HCT116 (cell line): ENCODE measurements around the gene ELAVL3.

Experiments
- ELF1 ChIP-seq: IDR thresholded peaks from 2 replicates; pipeline ENCODE4 v1.6.1; 2012; ENCODE audit warnings: low read depth, borderline replicate concordance
- POLR2A ChIP-seq: IDR thresholded peaks from 2 replicates; pipeline ENCODE4 v1.7.0; 2011; ENCODE audit warnings: borderline replicate concordance; ENCODE audit not compliant: insufficient read depth, insufficient read length; ENCODE audit errors: extremely low read depth
- POLR2AphosphoS5 ChIP-seq: IDR thresholded peaks from 2 replicates; pipeline ENCODE4 v1.6.1; 2011; ENCODE audit warnings: mild to moderate bottlenecking, low read depth, low read length, moderate library complexity
- TCF7L2 ChIP-seq: IDR thresholded peaks from 2 replicates; pipeline ENCODE4 v1.7.0; 2011; ENCODE audit warnings: borderline replicate concordance, inconsistent platforms; ENCODE audit not compliant: insufficient read depth, insufficient read length; ENCODE audit errors: extremely low read depth
- TF ChIP-seq, protein P1 (sequence below), 3 experiments: fragments of 200-600 bp in 1 of 3; sonication (generic) in 1 of 3; IDR thresholded peaks in 2 of 3; conservative IDR thresholded peaks in 1 of 3; 2 replicates each; pipeline ENCODE4 v1.5.1; 2012 to 2017; ENCODE audit warnings: low read depth in 2 of 3, low read length in 2 of 3, antibody characterized with exemption in 1 of 3, borderline replicate concordance in 1 of 3, control low read depth in 1 of 3, mild to moderate bottlenecking in 1 of 3, mixed read lengths in 1 of 3, mixed run types in 1 of 3, moderate library complexity in 1 of 3; ENCODE audit not compliant: insufficient read depth in 1 of 3
- TF ChIP-seq, protein P2 (sequence below): IDR thresholded peaks from 2 replicates; pipeline ENCODE4 v1.6.1; 2012

DNA sequence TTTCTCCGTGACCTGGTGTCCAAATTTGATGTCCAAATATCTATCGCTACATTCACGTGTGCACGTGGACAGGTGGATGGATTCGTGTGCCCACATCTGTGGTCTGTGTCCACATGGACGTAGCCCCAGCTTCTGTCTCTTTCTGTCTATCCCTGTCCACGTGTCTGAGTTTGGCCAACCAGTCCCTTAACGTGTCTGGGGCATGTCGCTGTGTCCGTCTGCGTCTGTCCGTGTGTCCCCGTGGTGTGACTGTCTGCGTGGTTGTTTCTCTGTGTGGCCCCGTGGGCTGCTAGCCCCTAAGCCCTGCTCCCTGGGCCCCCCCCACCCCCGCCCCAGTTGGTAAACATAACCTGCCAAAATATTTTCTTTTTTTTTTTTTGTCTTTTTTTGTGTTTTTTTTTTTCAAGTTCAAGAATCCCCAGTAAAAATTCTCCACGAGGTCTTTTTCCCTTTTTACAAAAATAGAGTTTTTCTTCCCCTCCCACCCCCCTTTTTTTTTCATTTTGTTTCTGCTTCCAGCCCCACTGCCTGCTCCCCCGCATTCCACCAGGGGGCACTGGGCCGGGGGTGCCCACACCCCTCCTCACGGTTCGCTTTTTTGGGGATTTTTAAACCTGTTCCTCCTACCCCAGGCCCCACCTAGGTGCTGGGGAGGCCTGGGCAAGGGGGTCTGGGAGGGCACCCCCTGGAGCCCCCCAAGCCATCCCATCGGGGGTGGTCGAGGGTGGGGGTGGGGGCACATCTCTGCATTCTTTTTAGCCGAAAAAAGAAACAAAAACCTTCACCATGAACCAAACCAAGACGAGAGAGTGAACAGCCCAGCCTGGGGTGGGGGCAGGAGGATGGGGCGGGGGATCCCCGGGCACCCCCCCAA lies 27.1 kb downstream of the ELAVL3 start:
- TF ChIP-seq, protein P1, sequence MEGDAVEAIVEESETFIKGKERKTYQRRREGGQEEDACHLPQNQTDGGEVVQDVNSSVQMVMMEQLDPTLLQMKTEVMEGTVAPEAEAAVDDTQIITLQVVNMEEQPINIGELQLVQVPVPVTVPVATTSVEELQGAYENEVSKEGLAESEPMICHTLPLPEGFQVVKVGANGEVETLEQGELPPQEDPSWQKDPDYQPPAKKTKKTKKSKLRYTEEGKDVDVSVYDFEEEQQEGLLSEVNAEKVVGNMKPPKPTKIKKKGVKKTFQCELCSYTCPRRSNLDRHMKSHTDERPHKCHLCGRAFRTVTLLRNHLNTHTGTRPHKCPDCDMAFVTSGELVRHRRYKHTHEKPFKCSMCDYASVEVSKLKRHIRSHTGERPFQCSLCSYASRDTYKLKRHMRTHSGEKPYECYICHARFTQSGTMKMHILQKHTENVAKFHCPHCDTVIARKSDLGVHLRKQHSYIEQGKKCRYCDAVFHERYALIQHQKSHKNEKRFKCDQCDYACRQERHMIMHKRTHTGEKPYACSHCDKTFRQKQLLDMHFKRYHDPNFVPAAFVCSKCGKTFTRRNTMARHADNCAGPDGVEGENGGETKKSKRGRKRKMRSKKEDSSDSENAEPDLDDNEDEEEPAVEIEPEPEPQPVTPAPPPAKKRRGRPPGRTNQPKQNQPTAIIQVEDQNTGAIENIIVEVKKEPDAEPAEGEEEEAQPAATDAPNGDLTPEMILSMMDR (IDR thresholded peaks at IDR 0.05 in 2 of 3, conservative IDR thresholded peaks at IDR 0.05 in 1 of 3; ENCODE audit: borderline replicate concordance in 1 of 3, insufficient read depth in 1 of 3, low read depth in 2 of 3, low read length in 2 of 3), result peak in 2 of 3 experiments; percentile 42 to 48; a peak in 4 of 6 replicates
- TF ChIP-seq POLR2AphosphoS5 (no peak), ELF1 (no peak), POLR2A (no peak), TCF7L2 (no peak)
- TF ChIP-seq, protein P2, sequence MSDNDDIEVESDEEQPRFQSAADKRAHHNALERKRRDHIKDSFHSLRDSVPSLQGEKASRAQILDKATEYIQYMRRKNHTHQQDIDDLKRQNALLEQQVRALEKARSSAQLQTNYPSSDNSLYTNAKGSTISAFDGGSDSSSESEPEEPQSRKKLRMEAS, result no peak
